GM18861 (cell line): ENCODE data around the gene DUSP18.
"Not testable (repeated sequence)": the region's sequence is repeated elsewhere in the genome, so short reads cannot be mapped to it uniquely, and the experiment has no call there.

Experiments used
- ATAC-seq: cut with Tn5 transposase; IDR thresholded peaks from one replicate; pipeline ENCODE4 v1.9.1; 2021; ENCODE audit not compliant: unreplicated experiment

Gene DUSP18

GRCh38 chr22:30667494-30668385, at the start of gene DUSP18:
Gene DUSP18 (minus strand): TSS chr22:30667875. CDS start chr22:30664003, 3,872 bp downstream.
- peak; percentile 71 for ATAC-seq

- no peak for ATAC-seq
These were observed 46.4 kb upstream of the DUSP18 start for GRCh38 chr22:30714062-30714461.

GRCh38 chr22:30712094-30712493, 44.4 kb upstream of the DUSP18 start:
- ATAC-seq: no peak

- ATAC-seq: not testable (repeated sequence)
These were observed 42.3 kb upstream of the DUSP18 start for GRCh38 chr22:30709980-30710379.

- no peak for ATAC-seq
These were observed 38.3 kb upstream of the DUSP18 start for GRCh38 chr22:30705710-30706651.

- no peak for ATAC-seq
These were observed 37.3 kb upstream of the DUSP18 start for GRCh38 chr22:30704978-30705377.

GRCh38 chr22:30702856-30703255, 35.2 kb upstream of the DUSP18 start:
- ATAC-seq: no peak

- ATAC-seq: no peak
These were observed 34.2 kb upstream of the DUSP18 start for GRCh38 chr22:30701872-30702271.

GRCh38 chr22:30697975-30698374, 30.3 kb upstream of the DUSP18 start:
- ATAC-seq: no peak

- ATAC-seq: no peak
These were observed 28.4 kb upstream of the DUSP18 start for GRCh38 chr22:30695871-30696655.

GRCh38 chr22:30695351-30695851, 27.7 kb upstream of the DUSP18 start:
- ATAC-seq: no peak

- no peak for ATAC-seq
These were observed 27.1 kb upstream of the DUSP18 start, which contains the start of gene OSBP2 for GRCh38 chr22:30694640-30695350. Gene OSBP2 (plus strand): TSS chr22:30694874. CDS start chr22:30694910, 36 bp downstream.

GRCh38 chr22:30694171-30694639, 26.5 kb upstream of the DUSP18 start:
- no peak for ATAC-seq

GRCh38 chr22:30691204-30691603, 23.5 kb upstream of the DUSP18 start:
- ATAC-seq: no peak

- no peak for ATAC-seq
These were observed 21.9 kb upstream of the DUSP18 start for GRCh38 chr22:30689622-30690021.

- ATAC-seq: no peak
These were observed 19.7 kb upstream of the DUSP18 start for GRCh38 chr22:30687358-30687757.

- no peak for ATAC-seq
These were observed 17.5 kb upstream of the DUSP18 start for GRCh38 chr22:30685178-30685577.

- no peak for ATAC-seq
These were observed 14.2 kb upstream of the DUSP18 start for GRCh38 chr22:30681831-30682230.

GRCh38 chr22:30680991-30681770, 13.5 kb upstream of the DUSP18 start:
- no peak for ATAC-seq
